HG03354 (cell line): ENCODE results near the gene HUWE1.
"Not testable (repeated sequence)": the region's sequence is repeated elsewhere in the genome, so short reads cannot be mapped to it uniquely, and the experiment has no call there.

Source experiments
- ATAC-seq: cut with Tn5 transposase; IDR thresholded peaks from one replicate; pipeline ENCODE4 v1.9.1; 2021; ENCODE audit warnings: mild to moderate bottlenecking; ENCODE audit not compliant: unreplicated experiment, poor library complexity, severe bottlenecking

HUWE1 gene, protein sequence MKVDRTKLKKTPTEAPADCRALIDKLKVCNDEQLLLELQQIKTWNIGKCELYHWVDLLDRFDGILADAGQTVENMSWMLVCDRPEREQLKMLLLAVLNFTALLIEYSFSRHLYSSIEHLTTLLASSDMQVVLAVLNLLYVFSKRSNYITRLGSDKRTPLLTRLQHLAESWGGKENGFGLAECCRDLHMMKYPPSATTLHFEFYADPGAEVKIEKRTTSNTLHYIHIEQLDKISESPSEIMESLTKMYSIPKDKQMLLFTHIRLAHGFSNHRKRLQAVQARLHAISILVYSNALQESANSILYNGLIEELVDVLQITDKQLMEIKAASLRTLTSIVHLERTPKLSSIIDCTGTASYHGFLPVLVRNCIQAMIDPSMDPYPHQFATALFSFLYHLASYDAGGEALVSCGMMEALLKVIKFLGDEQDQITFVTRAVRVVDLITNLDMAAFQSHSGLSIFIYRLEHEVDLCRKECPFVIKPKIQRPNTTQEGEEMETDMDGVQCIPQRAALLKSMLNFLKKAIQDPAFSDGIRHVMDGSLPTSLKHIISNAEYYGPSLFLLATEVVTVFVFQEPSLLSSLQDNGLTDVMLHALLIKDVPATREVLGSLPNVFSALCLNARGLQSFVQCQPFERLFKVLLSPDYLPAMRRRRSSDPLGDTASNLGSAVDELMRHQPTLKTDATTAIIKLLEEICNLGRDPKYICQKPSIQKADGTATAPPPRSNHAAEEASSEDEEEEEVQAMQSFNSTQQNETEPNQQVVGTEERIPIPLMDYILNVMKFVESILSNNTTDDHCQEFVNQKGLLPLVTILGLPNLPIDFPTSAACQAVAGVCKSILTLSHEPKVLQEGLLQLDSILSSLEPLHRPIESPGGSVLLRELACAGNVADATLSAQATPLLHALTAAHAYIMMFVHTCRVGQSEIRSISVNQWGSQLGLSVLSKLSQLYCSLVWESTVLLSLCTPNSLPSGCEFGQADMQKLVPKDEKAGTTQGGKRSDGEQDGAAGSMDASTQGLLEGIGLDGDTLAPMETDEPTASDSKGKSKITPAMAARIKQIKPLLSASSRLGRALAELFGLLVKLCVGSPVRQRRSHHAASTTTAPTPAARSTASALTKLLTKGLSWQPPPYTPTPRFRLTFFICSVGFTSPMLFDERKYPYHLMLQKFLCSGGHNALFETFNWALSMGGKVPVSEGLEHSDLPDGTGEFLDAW (N-terminal part only)

DNA sequence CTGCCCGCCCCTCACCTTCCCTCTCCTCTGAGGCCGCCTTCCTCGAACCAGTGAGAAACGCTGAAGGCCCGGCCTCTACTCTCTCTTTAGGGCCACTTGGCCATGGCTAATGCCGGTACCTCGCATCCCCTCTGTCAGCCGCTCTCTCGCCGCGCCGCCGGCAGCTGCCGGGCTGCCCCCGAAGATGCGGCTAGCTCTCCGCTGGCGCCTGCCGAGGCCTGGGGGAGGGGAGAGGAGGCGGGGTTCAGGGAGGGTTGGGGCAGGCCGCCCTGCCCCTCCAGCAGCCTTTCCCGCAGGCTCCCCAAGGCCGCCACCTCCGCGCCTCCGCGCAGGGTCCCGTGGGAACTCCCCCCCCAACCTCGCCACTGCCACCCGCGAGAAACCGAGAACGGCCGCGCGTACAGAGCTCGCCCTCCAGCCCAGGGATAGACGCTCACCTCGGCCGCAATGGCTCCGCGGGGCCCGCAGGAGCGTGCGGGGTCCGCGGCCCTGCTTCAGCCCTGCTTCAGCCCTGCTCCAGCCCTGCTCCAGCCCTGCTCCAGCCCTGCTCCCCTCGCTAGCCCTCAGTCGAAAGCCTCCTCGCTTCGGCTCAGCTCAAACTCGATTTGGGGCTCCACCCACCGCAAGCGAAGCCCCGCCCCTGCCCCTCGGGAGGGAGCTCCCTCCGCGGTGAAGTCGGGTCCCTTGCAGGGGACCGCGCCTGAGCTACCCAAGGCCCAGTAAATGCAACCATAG, at the start of gene HUWE1:
Gene HUWE1 (minus strand): TSS at position 569 of the 735 bp plus-strand sequence. CDS start 32,612 bp downstream, outside the sequence.
- peak; percentile 50 for ATAC-seq

GRCh38 chrX:53732797-53733196, 46.3 kb upstream of the HUWE1 start:
- ATAC-seq: no peak

- no peak for ATAC-seq
Observed at GRCh38 chrX:53729751-53730150, 43.2 kb upstream of the HUWE1 start.

DNA sequence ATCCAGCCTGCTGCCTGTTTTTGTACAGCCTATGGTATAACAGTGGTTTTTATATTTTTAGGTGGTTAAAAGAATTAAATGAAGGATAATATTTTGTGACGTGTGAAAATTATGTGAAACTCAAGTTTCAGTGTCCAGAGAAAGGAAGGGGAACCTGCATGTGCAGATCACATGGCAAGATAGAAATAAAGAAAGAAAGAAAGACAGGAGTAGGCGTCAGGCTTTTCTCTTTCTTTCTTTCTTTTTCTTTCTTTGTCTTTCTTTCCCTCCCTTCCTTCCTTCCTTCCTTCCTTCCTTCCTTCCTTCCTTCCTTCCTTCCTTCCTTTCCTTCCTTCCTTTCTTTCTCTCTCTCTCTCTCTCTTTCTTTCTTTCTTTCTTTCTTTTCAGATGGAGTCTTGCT, 42.0 kb upstream of the HUWE1 start:
- no peak for ATAC-seq

- no peak for ATAC-seq
Observed at GRCh38 chrX:53724872-53725271, 38.4 kb upstream of the HUWE1 start.

DNA sequence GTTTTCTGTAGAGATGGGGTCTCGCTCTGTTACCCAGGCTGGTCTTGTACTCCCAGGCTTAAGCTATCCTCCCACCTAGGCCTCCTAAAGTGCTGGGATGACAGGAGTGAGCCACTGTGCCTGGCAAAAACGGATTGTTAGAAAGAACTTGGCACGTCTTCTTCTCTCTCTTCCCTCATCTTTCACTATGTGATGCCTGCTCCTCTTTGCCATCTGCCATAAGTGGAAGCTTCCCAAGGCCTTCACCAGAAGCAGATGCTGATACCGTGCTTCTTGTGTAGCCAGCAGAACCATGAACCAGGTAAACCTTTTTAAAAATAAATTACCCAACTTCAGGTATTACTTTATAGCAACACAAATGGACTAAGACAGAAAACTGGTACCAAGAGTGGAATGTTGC, 36.9 kb upstream of the HUWE1 start:
- ATAC-seq: no peak

GRCh38 chrX:53721610-53722009, 35.1 kb upstream of the HUWE1 start:
- ATAC-seq: not testable (repeated sequence)

- not testable (repeated sequence) for ATAC-seq
Observed at GRCh38 chrX:53719666-53720065, 33.1 kb upstream of the HUWE1 start.

DNA sequence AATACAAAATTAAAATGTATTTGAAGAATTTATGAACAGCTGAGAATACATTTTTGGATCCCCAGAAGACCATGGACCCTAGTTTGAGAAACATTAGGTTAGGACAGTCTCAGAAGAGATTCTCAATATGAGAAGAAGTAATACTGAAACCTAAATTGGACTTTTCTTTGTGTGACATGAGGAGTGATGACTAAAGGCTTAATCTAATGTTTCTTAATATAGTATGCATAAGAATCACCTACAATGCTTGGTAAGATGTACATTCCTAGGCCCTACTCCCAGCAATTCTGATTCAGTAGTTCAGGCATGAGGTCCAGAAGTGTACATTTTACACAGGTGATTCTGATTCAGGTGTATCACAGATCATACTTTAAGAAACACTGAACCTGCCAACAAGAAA, 31.6 kb upstream of the HUWE1 start:
- no peak for ATAC-seq

DNA sequence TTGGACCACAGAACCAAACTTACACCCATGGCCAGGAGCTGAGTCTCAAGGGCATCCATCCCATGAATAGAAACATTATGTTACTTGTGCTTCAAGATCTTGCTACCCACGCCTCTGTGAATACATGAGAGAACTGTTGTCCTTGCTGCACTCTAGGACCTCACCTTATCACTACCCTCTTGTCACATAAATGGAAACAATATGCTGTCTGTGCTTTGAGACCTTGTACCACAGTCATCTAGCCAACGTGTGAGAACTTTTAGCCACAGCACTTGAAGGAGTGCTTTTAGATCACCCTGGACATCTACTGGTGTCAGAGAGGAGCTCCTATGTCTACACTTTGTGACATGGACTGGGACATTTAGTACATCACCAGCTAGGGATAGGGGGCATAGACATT, 30.7 kb upstream of the HUWE1 start:
- no peak for ATAC-seq

GRCh38 chrX:53716328-53717088, 30.0 kb upstream of the HUWE1 start:
- peak; percentile 38 for ATAC-seq

GRCh38 chrX:53715346-53715924, 28.9 kb upstream of the HUWE1 start:
- ATAC-seq: no peak

- peak; percentile 71 for ATAC-seq
Observed at GRCh38 chrX:53714580-53715345, 28.2 kb upstream of the HUWE1 start.

GRCh38 chrX:53713987-53714579, 27.6 kb upstream of the HUWE1 start:
- peak; percentile 41 for ATAC-seq

GRCh38 chrX:53711436-53711835, 24.9 kb upstream of the HUWE1 start:
- no peak for ATAC-seq

DNA sequence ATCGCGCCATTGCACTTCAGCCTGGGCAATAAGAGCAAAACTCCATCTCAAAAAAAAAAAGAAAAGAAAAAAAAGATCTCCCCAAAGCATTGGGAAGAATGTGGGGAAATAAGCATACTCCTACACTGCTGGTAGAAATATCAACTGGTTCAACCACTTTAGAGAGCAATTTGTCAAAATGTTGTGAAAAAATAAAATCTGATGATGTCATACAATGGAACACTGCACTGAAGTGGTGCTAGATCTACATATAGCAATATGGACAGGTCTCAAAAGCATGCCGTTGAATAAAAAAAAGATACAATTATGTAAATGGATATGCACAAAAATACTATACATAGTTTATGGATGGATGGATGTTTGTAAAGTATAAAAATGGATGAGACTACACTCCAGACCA, 18.3 kb upstream of the HUWE1 start:
- ATAC-seq: no peak

DNA sequence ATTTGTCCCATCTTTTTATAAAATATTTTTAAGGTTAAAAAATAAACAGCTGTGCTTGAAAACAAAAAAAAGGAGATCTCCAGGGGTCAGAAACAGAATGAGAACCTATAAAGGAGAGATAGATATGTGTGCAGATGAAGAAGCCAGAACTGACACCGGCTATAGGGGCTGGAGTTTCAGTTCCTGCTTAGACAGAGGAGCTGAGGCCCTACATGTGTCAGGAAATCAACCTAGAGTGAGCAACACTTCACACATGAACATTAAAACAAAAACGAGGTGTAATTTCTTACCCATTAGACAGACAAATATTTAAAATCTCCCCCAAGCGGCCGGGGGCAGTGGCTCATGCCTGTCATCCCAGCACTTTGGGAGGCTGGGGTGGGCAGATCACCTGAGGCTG, 17.8 kb upstream of the HUWE1 start:
- peak; percentile 79 for ATAC-seq
